NK-92 (cell line): ENCODE data around the gene MYL5.
"Not testable (repeated sequence)": the region's sequence is repeated elsewhere in the genome, so short reads cannot be mapped to it uniquely, and the experiment has no call there.

Source experiments
- DNase-seq: peaks from one replicate; lab custom pipeline; 2025; ENCODE audit not compliant: unreplicated experiment; lab: John Stamatoyannopoulos, UW

MYL5 gene

GRCh38 chr4:723751-724530, 49.6 kb downstream of the MYL5 start:
- DNase-seq = no peak

GRCh38 chr4:725391-726234, 51.3 kb downstream of the MYL5 start:
- no peak for DNase-seq

GRCh38 chr4:726235-726787, 52.0 kb downstream of the MYL5 start:
- no peak for DNase-seq

GRCh38 chr4:726838-727237, 52.5 kb downstream of the MYL5 start:
- DNase-seq = no peak

- DNase-seq = no peak
Measured at GRCh38 chr4:727576-727975, 53.2 kb downstream of the MYL5 start.

GRCh38 chr4:729336-730315, 55.3 kb downstream of the MYL5 start:
- no peak for DNase-seq

GRCh38 chr4:730511-730910, 56.2 kb downstream of the MYL5 start:
- no peak for DNase-seq

- DNase-seq = not testable (repeated sequence)
Measured at GRCh38 chr4:730946-731904, 56.9 kb downstream of the MYL5 start.
